SU-DHL-6 (cell line): ENCODE data around the gene PSMA7.

Experiments
- H2AFZ ChIP-seq: fragments of 200-600 bp; sonication (generic); 2 replicates; pipeline ENCODE4 v1.6.1; 2014; ENCODE audit warnings: low read depth, mild to moderate bottlenecking, moderate library complexity, mixed read lengths, antibody characterized with exemption, low read length; ENCODE audit not compliant: severe bottlenecking
- H3F3A ChIP-seq: fragments of 200-600 bp; shearing (Covaris generic); 2 replicates; pipeline ENCODE4 v1.6.0; 2016; ENCODE audit warnings: antibody characterized with exemption, mild to moderate bottlenecking; ENCODE audit not compliant: insufficient read depth
- H3K27ac ChIP-seq: fragments of 200-600 bp; sonication (generic); 2 replicates; pipeline ENCODE4 v1.5.1; 2016; ENCODE audit warnings: low read depth, mild to moderate bottlenecking, low read length, moderate library complexity, mixed read lengths
- H3K27me3 ChIP-seq: fragments of 200-600 bp; sonication (generic), shearing (Covaris generic); 2 replicates; pipeline ENCODE4 v1.6.0; 2014; ENCODE audit warnings: mild to moderate bottlenecking, low read length
- H3K36me3 ChIP-seq: fragments of 200-600 bp; sonication (generic); 2 replicates; pipeline ENCODE4 v1.6.1; 2014; ENCODE audit warnings: mild to moderate bottlenecking, low read length, mixed read lengths
- H3K4me2 ChIP-seq: fragments of 300-600, 200-600 bp; shearing (Covaris generic), sonication (generic); 2 replicates; pipeline ENCODE4 v1.6.0; 2014; ENCODE audit warnings: low read length, low read depth, mild to moderate bottlenecking; ENCODE audit not compliant: poor library complexity, severe bottlenecking
- H3K4me3 ChIP-seq: fragments of 200-600 bp; sonication (generic); 2 replicates; pipeline ENCODE4 v1.5.1; 2014; ENCODE audit warnings: antibody characterized with exemption, low read length, mild to moderate bottlenecking, mixed read lengths; ENCODE audit not compliant: insufficient read depth, poor library complexity, severe bottlenecking
- H3K79me2 ChIP-seq: fragments of 200-600 bp; sonication (generic); 2 replicates; pipeline ENCODE4 v1.6.1; 2014; ENCODE audit warnings: mild to moderate bottlenecking, low read length, moderate library complexity; ENCODE audit not compliant: insufficient read depth
- H3K9ac ChIP-seq: fragments of 200-600 bp; sonication (generic); 2 replicates; pipeline ENCODE4 v1.7.0; 2014; ENCODE audit warnings: mild to moderate bottlenecking, low read length
- H3K9me2 ChIP-seq: fragments of 200-600 bp; sonication (generic); replicated peaks from 2 replicates; pipeline ENCODE4 v1.6.1; 2014; ENCODE audit warnings: low read length; ENCODE audit not compliant: insufficient read depth
- H3K9me3 ChIP-seq: fragments of 200-600 bp; sonication (generic); 2 replicates; pipeline ENCODE4 v1.6.1; 2014; ENCODE audit warnings: low read length, mixed read lengths; ENCODE audit not compliant: insufficient read depth
- H4K20me1 ChIP-seq: fragments of 200-600 bp; sonication (generic); 2 replicates; pipeline ENCODE4 v1.6.1; 2014; ENCODE audit warnings: low read depth, mild to moderate bottlenecking, antibody characterized with exemption, low read length, moderate library complexity, mixed read lengths
- CTCF ChIP-seq: fragments of 200-600 bp; sonication (generic); IDR thresholded peaks from one replicate; pipeline ENCODE4 v1.5.1; 2017; ENCODE audit warnings: antibody characterized with exemption, mild to moderate bottlenecking, low read length, moderate library complexity; ENCODE audit not compliant: insufficient read depth, poor library complexity, severe bottlenecking
- EZH2phosphoT487 ChIP-seq: fragments of 200-600 bp; sonication (generic), shearing (Covaris generic); conservative IDR thresholded peaks from 2 replicates; pipeline ENCODE4 v1.6.1; 2018; ENCODE audit warnings: mild to moderate bottlenecking, antibody characterized with exemption, low read length, moderate library complexity, mixed read lengths

PSMA7 gene

GRCh38 chr20:62156592-62157386 is 13.6 kb upstream of the PSMA7 start:
- H3K9me2 ChIP-seq: no peaks in the 10 kb centered on the region
- no peak overlapping the region for H2AFZ ChIP-seq
- H3K4me2 ChIP-seq: no peak overlapping the region
- H3K27ac ChIP-seq: no peak overlapping the region
- H3K4me3 ChIP-seq: no peak overlapping the region
- H3K36me3 ChIP-seq: no peaks in the 10 kb centered on the region
- H3K9ac ChIP-seq: no peak overlapping the region
- TF ChIP-seq CTCF (peak; percentile 74), EZH2phosphoT487 (no peak)
- H3F3A ChIP-seq: no peaks in the 10 kb centered on the region
- H3K79me2 ChIP-seq: peaks cover 25% of the 10 kb centered on the region
- no peaks in the 10 kb centered on the region for H4K20me1 ChIP-seq
- H3K27me3 ChIP-seq: no peaks in the 10 kb centered on the region
- H3K9me3 ChIP-seq: no peaks in the 10 kb centered on the region

- Histone ChIP-seq H2AFZ (no peak overlapping the region), H3K27ac (no peak overlapping the region), H3K9me2 (no peaks in the 10 kb centered on the region), H3K36me3 (no peaks in the 10 kb centered on the region), H3K4me2 (no peak overlapping the region), H3K79me2 (peaks cover 30% of the 10 kb centered on the region), H3K9ac (no peak overlapping the region), H3K9me3 (no peaks in the 10 kb centered on the region), H3F3A (no peaks in the 10 kb centered on the region), H3K4me3 (no peak overlapping the region), H3K27me3 (no peaks in the 10 kb centered on the region), H4K20me1 (no peaks in the 10 kb centered on the region)
- TF ChIP-seq EZH2phosphoT487 (no peak), CTCF (no peak)
Measured at GRCh38 chr20:62156254-62156556, 13.0 kb upstream of the PSMA7 start.

- no peaks in the 10 kb centered on the region for H4K20me1 ChIP-seq
- no peaks in the 10 kb centered on the region for H3K9me2 ChIP-seq
- peaks cover 32% of the 10 kb centered on the region for H3K79me2 ChIP-seq
- H3F3A ChIP-seq: no peaks in the 10 kb centered on the region
- H3K36me3 ChIP-seq: no peaks in the 10 kb centered on the region
- TF ChIP-seq CTCF (no peak), EZH2phosphoT487 (no peak)
- H3K9ac ChIP-seq: no peak overlapping the region
- no peak overlapping the region for H3K4me3 ChIP-seq
- no peak overlapping the region for H3K27ac ChIP-seq
- no peaks in the 10 kb centered on the region for H3K27me3 ChIP-seq
- no peaks in the 10 kb centered on the region for H3K9me3 ChIP-seq
- H3K4me2 ChIP-seq: no peak overlapping the region
- H2AFZ ChIP-seq: no peak overlapping the region
Measured at GRCh38 chr20:62155428-62156253, 12.4 kb upstream of the PSMA7 start.
